OCI-LY1 (cell line): ENCODE results near the gene CELF4.

Source experiments
- H2AFZ ChIP-seq: fragments of 200-600 bp; sonication (generic), shearing (Covaris generic); 2 replicates; pipeline ENCODE4 v1.6.0; 2014; ENCODE audit warnings: antibody characterized with exemption, mild to moderate bottlenecking, low read length
- H3F3A ChIP-seq: fragments of 200-600 bp; sonication (generic), shearing (Covaris generic); 2 replicates; pipeline ENCODE4 v1.6.0; 2014; ENCODE audit warnings: mild to moderate bottlenecking, antibody characterized with exemption, low read length, moderate library complexity; ENCODE audit not compliant: insufficient read depth
- H3K27ac ChIP-seq: fragments of 200-600 bp; sonication (generic); 2 replicates; pipeline ENCODE4 v1.5.1; 2014; ENCODE audit warnings: low read length, mixed run types, mild to moderate bottlenecking, low read depth; ENCODE audit not compliant: poor library complexity, severe bottlenecking
- H3K27me3 ChIP-seq: fragments of 200-600 bp; sonication (generic); 2 replicates; pipeline ENCODE4 v1.6.0; 2014; ENCODE audit warnings: antibody characterized with exemption, mild to moderate bottlenecking, low read length, moderate library complexity; ENCODE audit not compliant: insufficient read depth
- H3K36me3 ChIP-seq: fragments of 200-600 bp; sonication (generic); 2 replicates; pipeline ENCODE4 v1.6.1; 2014; ENCODE audit warnings: mild to moderate bottlenecking, antibody characterized with exemption, low read length, moderate library complexity, mixed read lengths; ENCODE audit not compliant: insufficient read depth
- H3K4me1 ChIP-seq: fragments of 200-600 bp; sonication (generic); 2 replicates; pipeline ENCODE4 v1.5.1; 2014; ENCODE audit warnings: mild to moderate bottlenecking, low read length, moderate library complexity; ENCODE audit not compliant: insufficient read depth, severe bottlenecking
- H3K4me2 ChIP-seq: fragments of 200-600 bp; sonication (generic), shearing (Covaris generic); 2 replicates; pipeline ENCODE4 v1.6.1; 2014; ENCODE audit warnings: low read length
- H3K4me3 ChIP-seq: fragments of 200-600 bp; sonication (generic); 2 replicates; pipeline ENCODE4 v1.5.1; 2014; ENCODE audit warnings: low read length, low read depth, mild to moderate bottlenecking, mixed read lengths; ENCODE audit not compliant: poor library complexity, severe bottlenecking
- H3K79me2 ChIP-seq: fragments of 200-600 bp; shearing (Covaris generic); 2 replicates; pipeline ENCODE4 v1.6.1; 2016; ENCODE audit warnings: mixed run types, low read length, mixed read lengths; ENCODE audit not compliant: insufficient read depth
- H3K9ac ChIP-seq: fragments of 200-600 bp; sonication (generic), shearing (Covaris generic); 2 replicates; pipeline ENCODE4 v1.6.1; 2014; ENCODE audit warnings: mild to moderate bottlenecking, low read length, mixed read lengths
- H3K9me2 ChIP-seq: fragments of 200-600 bp; sonication (generic), shearing (Covaris generic); 2 replicates; pipeline ENCODE4 v1.6.1; 2014; ENCODE audit warnings: low read depth, mild to moderate bottlenecking, low read length, mixed read lengths
- H3K9me3 ChIP-seq: fragments of 200-600 bp; shearing (Covaris generic); 2 replicates; pipeline ENCODE4 v1.6.1; 2014; ENCODE audit warnings: low read length, mixed read lengths
- H4K20me1 ChIP-seq: fragments of 200-600 bp; sonication (generic), shearing (Covaris generic); 2 replicates; pipeline ENCODE4 v1.6.0; 2016; ENCODE audit warnings: mild to moderate bottlenecking, low read length; ENCODE audit not compliant: insufficient read depth
- CTCF ChIP-seq: fragments of 200-600 bp; sonication (generic), shearing (Covaris generic); IDR thresholded peaks from 2 replicates; pipeline ENCODE4 v1.5.1; 2017; ENCODE audit warnings: mild to moderate bottlenecking, antibody characterized with exemption, low read length, moderate library complexity, mixed read lengths
- EZH2 ChIP-seq: fragments of 200-600 bp; sonication (generic), shearing (Covaris generic); IDR thresholded peaks from 2 replicates; pipeline ENCODE4 v1.8.0; 2017; ENCODE audit warnings: borderline replicate concordance, mixed run types, mild to moderate bottlenecking, antibody characterized with exemption, low read length, moderate library complexity, mixed read lengths

Gene CELF4

GRCh38 chr18:37448946-37449345, 116.7 kb downstream of the CELF4 start:
- H3K79me2 ChIP-seq: no peaks in the 10 kb centered on the region
- H4K20me1 ChIP-seq: no peaks in the 10 kb centered on the region
- H3K27me3 ChIP-seq: no peaks in the 10 kb centered on the region
- H2AFZ ChIP-seq: no peak overlapping the region
- no peak overlapping the region for H3K9ac ChIP-seq
- no peaks in the 10 kb centered on the region for H3K4me1 ChIP-seq
- H3K9me2 ChIP-seq: no peaks in the 10 kb centered on the region
- no peak overlapping the region for H3K4me3 ChIP-seq
- TF ChIP-seq EZH2: no peak
- no peak for TF ChIP-seq CTCF
- no peaks in the 10 kb centered on the region for H3F3A ChIP-seq
- no peak overlapping the region for H3K4me2 ChIP-seq
- no peaks in the 10 kb centered on the region for H3K36me3 ChIP-seq
- no peaks in the 10 kb centered on the region for H3K9me3 ChIP-seq
- no peak overlapping the region for H3K27ac ChIP-seq

- Histone ChIP-seq H3K79me2 (no peaks in the 10 kb centered on the region), H3K4me2 (no peak overlapping the region), H3K4me1 (no peaks in the 10 kb centered on the region), H3K27me3 (no peaks in the 10 kb centered on the region), H3K9me3 (no peaks in the 10 kb centered on the region), H4K20me1 (no peaks in the 10 kb centered on the region), H3K27ac (no peak overlapping the region), H3K4me3 (no peak overlapping the region), H3F3A (no peaks in the 10 kb centered on the region), H3K36me3 (no peaks in the 10 kb centered on the region), H3K9me2 (no peaks in the 10 kb centered on the region), H2AFZ (no peak overlapping the region), H3K9ac (no peak overlapping the region)
- TF ChIP-seq CTCF (no peak), EZH2 (no peak)
Observed at GRCh38 chr18:37447962-37448888, 117.4 kb downstream of the CELF4 start.

GRCh38 chr18:37445836-37446235, 119.8 kb downstream of the CELF4 start:
- H3K79me2 ChIP-seq: no peaks in the 10 kb centered on the region

More at GRCh38 chr18:37445836-37446235, 119.8 kb downstream of the CELF4 start:
- Histone ChIP-seq H3F3A (no peaks in the 10 kb centered on the region), H3K9me2 (no peaks in the 10 kb centered on the region), H3K9ac (no peak overlapping the region), H2AFZ (no peak overlapping the region), H3K4me2 (no peak overlapping the region), H3K4me3 (no peak overlapping the region), H3K9me3 (no peaks in the 10 kb centered on the region), H3K4me1 (no peaks in the 10 kb centered on the region), H3K27ac (no peak overlapping the region), H4K20me1 (no peaks in the 10 kb centered on the region), H3K36me3 (no peaks in the 10 kb centered on the region), H3K27me3 (no peaks in the 10 kb centered on the region)
- TF ChIP-seq CTCF: no peak
- no peak for TF ChIP-seq EZH2
